Duodenal mucosa (tissue), 2 donors: ENCODE data around the gene RNLS.

Experiments
- H3K27ac ChIP-seq: one replicate; pipeline ENCODE4 v1.7.0; 2013; ENCODE audit warnings: low read depth, low read length
- H3K27me3 ChIP-seq, 2 donors: one replicate each; pipeline ENCODE4 v1.7.0; 2013; ENCODE audit warnings: low read length in 2 of 2, control low read depth in 1 of 2; ENCODE audit not compliant: insufficient read depth in 2 of 2, control insufficient read depth in 1 of 2
- H3K36me3 ChIP-seq, 2 donors: one replicate each; pipeline ENCODE4 v1.7.0; 2013; ENCODE audit warnings: low read length in 2 of 2, control low read depth in 1 of 2; ENCODE audit not compliant: insufficient read depth in 2 of 2, control insufficient read depth in 1 of 2
- H3K4me1 ChIP-seq, 2 donors: one replicate each; pipeline ENCODE4 v1.7.0; 2013; ENCODE audit warnings: low read length in 2 of 2, control low read depth in 1 of 2; ENCODE audit not compliant: insufficient read depth in 2 of 2, control insufficient read depth in 1 of 2
- H3K4me3 ChIP-seq, 2 donors: one replicate each; pipeline ENCODE4 v1.7.0; 2013; ENCODE audit warnings: low read length in 2 of 2, low read depth in 1 of 2
- H3K9ac ChIP-seq, 2 donors: one replicate each; pipeline ENCODE4 v1.7.0; 2013; ENCODE audit warnings: low read length in 2 of 2, low read depth in 1 of 2
- H3K9me3 ChIP-seq, 2 donors: one replicate each; pipeline ENCODE4 v1.7.0; 2013; ENCODE audit warnings: low read length in 2 of 2, control low read depth in 1 of 2; ENCODE audit not compliant: control insufficient read depth in 1 of 2

The RNLS gene

DNA sequence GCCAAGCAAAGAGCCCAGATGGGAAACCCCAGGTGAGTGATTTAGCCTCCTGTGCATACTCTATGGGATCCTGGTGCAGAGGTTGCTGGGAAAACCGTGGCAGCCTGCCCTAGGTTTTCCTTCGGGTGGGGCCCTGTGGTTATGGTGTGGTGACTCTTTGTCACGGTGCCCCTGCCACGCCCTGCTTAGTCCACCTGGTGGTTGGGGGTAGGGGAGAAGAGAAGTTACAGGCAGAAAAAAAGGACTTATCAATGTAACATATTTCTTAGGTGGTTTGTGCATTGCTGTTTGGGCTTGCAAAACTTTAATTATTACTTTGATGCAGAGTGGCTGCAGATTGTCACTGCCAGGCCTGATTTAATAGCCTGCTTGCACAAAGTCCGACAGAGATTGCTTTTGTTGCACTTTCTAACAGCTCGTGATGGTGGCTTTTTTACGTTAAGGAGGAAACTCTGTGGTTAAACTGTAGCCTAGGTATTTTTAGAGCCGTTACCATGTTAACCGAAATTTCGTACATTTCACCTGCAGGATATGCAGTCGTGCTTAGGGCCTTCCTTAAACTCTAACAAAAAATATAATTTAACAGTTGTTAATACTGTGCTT is 197.4 kb downstream of the RNLS start:
- peak overlapping the region; percentile 78 for H3K27ac ChIP-seq
- no peaks in the 10 kb centered on the region for H3K27me3 ChIP-seq
- H3K4me1 ChIP-seq, result peaks cover 47 to 56% of the 10 kb centered on the region in 2 donors
- peak overlapping the region; percentile 21 to 53 for H3K4me3 ChIP-seq
- peak overlapping the region; percentile 35 to 40 for H3K9ac ChIP-seq
- no peaks in the 10 kb centered on the region for H3K36me3 ChIP-seq
- H3K9me3 ChIP-seq, result no peaks in the 10 kb centered on the region

DNA sequence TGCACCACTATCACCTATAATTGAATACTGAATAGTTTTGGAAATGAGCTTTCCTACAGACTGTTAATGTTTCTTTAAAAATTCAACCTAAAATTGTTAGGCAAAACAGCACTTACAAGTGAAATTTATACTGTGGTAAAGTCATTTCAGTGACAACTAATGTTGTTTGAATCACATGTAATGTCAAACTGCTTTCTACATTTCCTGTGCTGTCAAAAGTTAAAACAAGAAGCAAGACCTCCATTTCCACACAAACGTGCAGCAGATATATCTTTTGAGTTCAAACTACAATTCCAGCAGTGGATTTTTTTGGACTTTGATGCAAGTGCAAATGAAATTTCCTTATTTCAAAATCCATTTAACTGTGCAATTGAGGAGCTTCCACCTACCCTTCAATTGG is 199.8 kb downstream of the RNLS start:
- Histone ChIP-seq H3K36me3 (no peaks in the 10 kb centered on the region), H3K9me3 (no peaks in the 10 kb centered on the region), H3K4me1 (peaks cover 42 to 47% of the 10 kb centered on the region in 2 donors), H3K4me3 (no peak overlapping the region), H3K27me3 (no peaks in the 10 kb centered on the region), H3K9ac (no peak overlapping the region), H3K27ac (no peak overlapping the region)

DNA sequence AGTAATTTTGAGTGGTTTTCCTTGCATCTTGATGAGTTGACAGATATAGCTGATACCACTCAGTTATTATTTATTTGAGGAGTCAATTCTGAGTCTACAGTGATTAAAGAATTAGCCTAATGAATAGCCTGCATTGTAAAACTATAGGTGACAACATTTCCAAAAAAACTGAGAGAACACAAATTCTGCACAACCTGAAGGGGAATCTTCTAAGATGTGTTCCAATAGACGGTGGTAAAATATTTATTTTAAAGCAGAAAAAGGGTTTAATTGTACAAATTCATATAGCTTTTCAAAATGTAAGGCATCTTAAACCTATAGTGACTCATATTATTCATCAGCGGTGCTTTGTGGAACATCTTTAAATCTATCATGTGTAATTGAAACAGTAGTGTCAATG is 200.4 kb downstream of the RNLS start:
- Histone ChIP-seq H3K9me3 (no peaks in the 10 kb centered on the region), H3K27me3 (no peaks in the 10 kb centered on the region), H3K4me3 (no peak overlapping the region)

DNA sequence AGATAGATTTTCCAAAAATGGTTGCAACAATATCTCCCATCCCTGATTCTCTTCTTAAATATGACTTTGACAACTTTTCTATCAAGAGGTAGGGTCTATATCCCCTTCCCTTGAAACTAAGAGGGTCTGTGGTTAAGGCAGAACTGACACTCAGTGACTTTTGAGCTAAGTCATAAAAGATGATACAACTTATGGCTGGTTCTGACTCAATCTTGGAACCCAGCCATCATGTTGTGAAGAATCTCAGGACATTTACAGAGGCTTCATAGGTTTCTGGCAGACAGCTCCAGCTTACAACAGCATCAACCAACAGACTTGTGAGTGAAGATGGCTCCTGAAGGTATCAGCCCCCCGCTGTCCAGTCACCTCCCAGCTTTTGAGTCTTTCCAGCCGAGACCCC is 203.5 kb downstream of the RNLS start:
- Histone ChIP-seq H3K9me3 (no peaks in the 10 kb centered on the region), H3K27ac (no peak overlapping the region), H3K4me1 (peaks cover 13 to 14% of the 10 kb centered on the region in 2 donors), H3K36me3 (no peaks in the 10 kb centered on the region), H3K4me3 (no peak overlapping the region), H3K27me3 (no peaks in the 10 kb centered on the region), H3K9ac (no peak overlapping the region)

More for the DNA sequence above, 200.4 kb downstream of the RNLS start:
- Histone ChIP-seq H3K4me1 (peaks cover 41% of the 10 kb centered on the region in 2 donors), H3K27ac (no peak overlapping the region), H3K9ac (no peak overlapping the region), H3K36me3 (no peaks in the 10 kb centered on the region)

GRCh38 chr10:88377510-88377909 is 205.6 kb downstream of the RNLS start:
- H3K9me3 ChIP-seq, result no peaks in the 10 kb centered on the region
- no peaks in the 10 kb centered on the region for H3K36me3 ChIP-seq
- H3K27me3 ChIP-seq, result no peaks in the 10 kb centered on the region
- peaks cover 16 to 26% of the 10 kb centered on the region in 2 donors for H3K4me1 ChIP-seq
- no peak overlapping the region for H3K4me3 ChIP-seq
- no peak overlapping the region for H3K9ac ChIP-seq
- no peak overlapping the region for H3K27ac ChIP-seq

- Histone ChIP-seq H3K27ac (no peak overlapping the region), H3K9ac (no peak overlapping the region), H3K4me1 (peaks cover 31 to 36% of the 10 kb centered on the region in 2 donors), H3K36me3 (no peaks in the 10 kb centered on the region), H3K27me3 (no peaks in the 10 kb centered on the region), H3K9me3 (no peaks in the 10 kb centered on the region), H3K4me3 (no peak overlapping the region)
Measured at GRCh38 chr10:88374392-88375175, 208.5 kb downstream of the RNLS start.

DNA sequence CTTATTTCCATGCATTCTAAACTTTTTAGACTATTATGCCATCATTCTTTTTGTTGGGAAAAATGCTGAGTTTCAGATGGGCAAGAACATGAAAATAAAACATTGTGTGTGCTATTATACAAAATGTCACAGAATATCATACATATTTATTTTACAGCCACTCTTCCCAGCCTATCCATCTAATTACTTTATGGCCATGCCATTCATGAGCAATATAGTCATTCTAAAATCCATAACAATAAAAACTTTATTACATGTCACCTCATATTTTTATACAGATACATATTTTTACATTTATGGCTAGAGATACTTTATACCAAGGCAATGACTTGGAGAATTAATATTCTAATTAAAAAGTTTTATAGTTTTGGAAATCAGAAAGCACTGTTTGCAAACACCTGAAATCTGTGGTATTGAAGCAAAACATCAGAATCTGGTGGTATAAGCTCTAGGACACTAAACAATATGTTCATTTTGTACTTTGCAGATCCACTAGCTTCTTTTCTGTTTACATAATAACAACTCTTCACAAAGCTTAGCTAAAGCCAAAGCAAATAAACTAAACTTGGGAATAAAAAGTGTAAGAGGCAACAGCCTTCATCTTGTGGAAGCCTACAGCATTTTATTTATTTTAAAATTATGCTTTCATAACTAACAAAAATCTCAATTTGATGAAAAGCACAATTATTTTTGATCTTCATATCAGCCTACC is 210.1 kb downstream of the RNLS start:
- H3K27me3 ChIP-seq, result no peaks in the 10 kb centered on the region
- H3K4me3 ChIP-seq, result no peak overlapping the region
- H3K27ac ChIP-seq, result no peak overlapping the region
- no peaks in the 10 kb centered on the region for H3K9me3 ChIP-seq
- H3K4me1 ChIP-seq, result peaks cover 28 to 33% of the 10 kb centered on the region in 2 donors
- H3K36me3 ChIP-seq, result no peaks in the 10 kb centered on the region
- no peak overlapping the region for H3K9ac ChIP-seq

DNA sequence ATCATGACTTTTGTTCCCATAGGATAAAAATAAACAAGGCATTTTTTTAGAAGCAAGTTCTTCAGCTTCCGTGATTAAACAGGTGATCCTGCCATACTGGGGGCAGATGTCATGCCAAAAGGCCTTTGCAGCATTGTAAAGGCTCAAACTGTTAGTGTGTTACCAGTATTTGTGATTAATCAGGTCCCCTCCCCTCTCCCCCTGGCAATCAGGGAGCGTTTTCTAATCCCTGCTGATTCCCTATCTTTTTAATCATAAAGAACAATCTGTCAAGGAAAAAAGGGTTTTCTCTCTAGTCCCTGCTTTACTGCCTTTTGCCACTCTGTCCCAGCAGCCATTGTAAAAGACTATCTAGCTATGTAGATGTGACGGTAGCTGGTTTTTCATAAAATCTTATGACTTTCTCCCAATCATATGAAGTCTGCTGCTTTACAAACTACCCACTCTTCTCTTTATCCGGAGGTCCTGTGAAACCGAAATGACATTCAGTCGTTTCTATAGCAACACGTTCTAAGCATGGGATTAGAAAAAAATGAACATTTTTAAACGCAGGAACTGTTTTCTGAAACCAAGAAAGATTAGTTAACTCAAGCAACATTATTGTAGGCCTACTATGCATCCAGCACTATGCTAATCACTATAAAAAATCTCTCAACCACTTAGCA is 210.9 kb downstream of the RNLS start:
- H3K9me3 ChIP-seq, result peaks cover 0 to 1% of the 10 kb centered on the region in 2 donors
- no peaks in the 10 kb centered on the region for H3K36me3 ChIP-seq
- peaks cover 28 to 33% of the 10 kb centered on the region in 2 donors for H3K4me1 ChIP-seq
- H3K27me3 ChIP-seq, result no peaks in the 10 kb centered on the region
- H3K4me3 ChIP-seq, result no peak overlapping the region
- H3K27ac ChIP-seq, result no peak overlapping the region
- no peak overlapping the region for H3K9ac ChIP-seq

DNA sequence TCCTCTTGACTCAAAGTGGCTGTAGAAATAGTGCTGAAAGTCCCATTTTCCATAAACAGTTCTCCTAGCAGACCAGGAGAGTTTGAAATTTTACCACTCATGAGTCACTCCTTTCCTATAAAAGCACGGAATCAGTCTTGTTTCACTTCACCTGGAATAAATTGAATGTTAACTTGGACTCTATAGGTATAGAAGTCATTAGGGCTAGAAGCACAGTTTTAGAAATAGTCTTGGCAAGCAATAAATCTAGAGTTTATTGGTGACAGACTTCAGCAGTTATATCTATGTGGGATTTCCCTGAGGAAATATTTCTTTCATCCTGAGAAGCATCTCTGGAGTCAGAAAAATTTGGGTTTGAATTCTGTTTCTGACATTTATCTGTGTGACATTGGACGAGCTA is 212.4 kb downstream of the RNLS start:
- no peak overlapping the region for H3K9ac ChIP-seq
- no peak overlapping the region for H3K4me3 ChIP-seq
- no peaks in the 10 kb centered on the region for H3K36me3 ChIP-seq
- H3K9me3 ChIP-seq, result peaks cover 0 to 1% of the 10 kb centered on the region in 2 donors
- H3K4me1 ChIP-seq, result peaks cover 28 to 38% of the 10 kb centered on the region in 2 donors
- H3K27me3 ChIP-seq, result no peaks in the 10 kb centered on the region
- H3K27ac ChIP-seq, result no peak overlapping the region

- Histone ChIP-seq H3K4me3 (no peak overlapping the region), H3K9me3 (peaks cover 0 to 1% of the 10 kb centered on the region in 2 donors), H3K27me3 (no peaks in the 10 kb centered on the region), H3K4me1 (peaks cover 11 to 17% of the 10 kb centered on the region in 2 donors), H3K36me3 (no peaks in the 10 kb centered on the region), H3K27ac (no peak overlapping the region), H3K9ac (no peak overlapping the region)
Measured at GRCh38 chr10:88366772-88367171, 216.3 kb downstream of the RNLS start.
